GM15510 (cell line): Measurements from ENCODE around the gene CHRM1.

Experiments used
- POLR2A ChIP-seq: IDR thresholded peaks from 3 replicates; pipeline ENCODE4 v1.6.1; 2011; ENCODE audit warnings: borderline replicate concordance; ENCODE audit not compliant: insufficient read length; ENCODE audit errors: extremely low read depth

The CHRM1 gene

DNA sequence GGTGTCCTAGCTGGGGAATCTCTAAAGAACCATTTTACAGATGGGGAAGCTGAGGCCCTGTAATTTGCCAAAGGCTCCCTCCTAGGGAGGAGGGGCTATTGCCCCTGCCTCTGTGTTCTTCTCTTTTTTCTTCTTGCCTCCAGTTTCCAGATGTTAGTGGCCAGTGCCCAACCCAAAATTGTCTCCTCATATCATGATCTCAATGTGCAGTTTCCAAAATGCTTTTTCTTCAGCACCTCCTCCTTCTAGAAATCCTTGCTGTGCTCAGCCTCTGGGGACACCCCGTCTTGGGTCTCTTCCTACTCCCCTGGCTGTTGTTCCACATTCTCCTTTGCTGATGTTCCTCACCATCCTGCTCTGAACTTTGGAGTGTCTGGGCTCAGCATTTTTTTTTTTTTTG lies 9.5 kb upstream of the CHRM1 start:
- no peak for TF ChIP-seq POLR2A

DNA sequence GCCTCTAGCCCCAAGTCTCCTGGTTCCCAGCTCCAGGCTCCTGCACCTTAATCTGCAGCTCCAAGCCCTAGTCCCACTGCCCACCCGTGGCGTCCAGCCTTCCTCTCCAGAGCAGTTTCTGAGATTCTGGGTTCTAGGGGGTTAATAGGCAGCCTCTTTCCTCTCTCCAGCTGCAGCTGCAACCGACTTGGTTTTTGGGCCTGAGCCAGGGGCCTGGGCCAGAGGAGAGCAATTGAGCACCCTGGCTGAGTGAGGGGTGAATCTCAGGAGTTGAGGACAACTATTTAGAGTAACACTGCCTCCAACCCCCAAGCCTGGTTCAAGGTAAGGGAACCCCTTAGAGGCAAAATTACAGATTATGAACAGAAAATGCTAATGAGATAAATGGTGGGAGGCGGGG lies 9.0 kb upstream of the CHRM1 start:
- TF ChIP-seq POLR2A = no peak

DNA sequence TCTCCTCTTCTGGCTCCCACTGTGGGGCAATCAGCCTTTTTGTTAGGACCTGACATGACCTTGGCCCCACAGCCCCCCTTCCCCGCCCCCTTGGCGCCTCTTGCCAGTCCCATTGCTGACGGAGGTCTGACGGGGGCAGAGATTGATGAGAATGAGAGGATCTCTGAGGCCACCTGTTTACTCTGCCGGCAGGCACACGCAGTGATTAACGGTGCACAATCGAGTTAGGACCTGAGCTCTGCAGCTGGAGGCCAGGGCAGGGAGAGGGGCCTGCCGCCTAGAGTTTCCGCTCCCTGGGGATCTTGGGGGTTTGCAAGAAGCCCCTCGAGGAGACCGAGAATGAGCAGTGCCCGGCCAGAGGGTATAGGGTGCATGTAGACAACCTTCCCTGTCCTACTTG lies 6.8 kb upstream of the CHRM1 start:
- TF ChIP-seq POLR2A = no peak

DNA sequence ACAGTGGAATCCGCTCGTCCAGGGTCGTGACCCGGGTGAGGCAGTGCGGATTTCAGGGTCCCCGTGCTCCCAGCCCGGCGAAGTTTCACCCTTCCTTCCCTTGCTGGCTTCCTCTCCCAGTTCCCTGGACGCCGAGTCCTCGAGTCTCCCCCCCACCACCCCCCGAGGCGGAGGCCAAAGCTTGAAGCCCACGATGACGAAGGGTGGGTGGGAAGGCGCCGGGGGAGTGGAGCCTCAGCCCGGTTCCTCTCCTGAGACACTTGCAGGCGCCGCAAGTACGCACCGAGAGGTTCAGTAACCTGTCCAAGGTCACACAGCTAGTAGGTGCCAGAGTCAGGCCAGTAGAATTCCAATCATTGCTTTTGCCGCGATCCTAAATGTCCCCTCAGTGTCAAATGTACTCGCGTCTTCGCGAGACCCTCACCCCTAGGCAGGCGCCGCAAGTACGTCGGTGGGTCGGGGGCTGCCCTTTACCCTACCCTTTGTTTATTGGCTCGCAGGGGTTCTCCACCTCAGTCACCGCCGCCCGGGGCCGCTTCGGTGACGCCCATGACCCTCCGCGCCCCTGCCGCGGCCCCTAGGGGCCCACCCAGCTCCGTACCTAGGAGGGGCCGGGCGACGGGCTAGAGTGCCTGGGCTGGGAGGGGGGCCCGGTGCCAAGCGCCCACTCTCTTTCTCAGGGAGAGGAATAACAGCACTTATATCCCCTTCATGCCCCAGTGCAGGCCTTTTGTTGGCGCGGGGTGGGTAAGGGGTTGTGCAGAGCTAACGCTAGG lies 5.7 kb upstream of the CHRM1 start:
- no peak for TF ChIP-seq POLR2A

DNA sequence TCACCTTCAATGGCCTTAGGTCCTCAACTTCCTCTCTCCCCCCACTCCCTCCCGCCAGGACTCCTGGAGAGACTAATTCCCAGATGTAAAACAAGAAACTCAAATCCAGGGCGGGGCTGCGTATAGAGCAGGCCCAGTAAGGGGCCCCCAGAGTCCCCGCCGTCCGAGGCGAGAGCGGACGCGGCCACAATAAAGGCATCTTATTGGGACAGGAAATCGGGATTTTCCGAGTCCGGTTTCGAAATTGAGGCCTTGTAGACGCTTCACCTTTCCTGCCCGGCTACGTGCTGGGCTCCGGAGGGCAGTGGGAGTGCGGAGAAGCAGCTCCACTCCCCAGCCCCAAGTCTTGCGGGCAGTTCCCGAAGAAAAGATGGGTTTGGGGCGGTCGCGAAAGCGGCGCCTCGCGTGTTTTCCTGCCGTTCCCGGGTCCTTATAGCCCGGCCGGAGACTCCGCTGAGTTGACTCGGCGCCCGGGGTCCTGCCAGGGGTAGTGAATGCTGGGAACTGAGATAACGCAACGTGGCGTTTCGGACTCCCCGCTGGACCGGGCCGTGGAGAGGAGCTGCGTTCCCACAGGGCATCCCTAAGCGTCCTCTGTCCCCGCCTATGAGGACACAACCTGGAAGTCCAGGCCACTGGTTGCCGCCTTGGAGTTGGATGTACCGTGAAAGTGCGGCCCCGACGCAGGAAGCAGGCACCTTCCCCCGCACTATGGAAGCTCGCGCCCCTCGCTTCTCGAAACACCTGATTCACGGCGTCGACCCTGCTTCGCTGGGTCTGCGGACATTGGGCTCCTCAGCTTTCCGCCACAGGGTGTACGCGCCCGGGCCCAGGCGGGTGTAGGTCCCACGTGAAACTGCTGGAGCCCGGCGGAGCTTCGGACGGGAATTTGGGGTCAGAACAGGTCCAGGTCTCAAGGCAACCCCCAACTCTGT lies 4.8 kb upstream of the CHRM1 start:
- TF ChIP-seq POLR2A = no peak

DNA sequence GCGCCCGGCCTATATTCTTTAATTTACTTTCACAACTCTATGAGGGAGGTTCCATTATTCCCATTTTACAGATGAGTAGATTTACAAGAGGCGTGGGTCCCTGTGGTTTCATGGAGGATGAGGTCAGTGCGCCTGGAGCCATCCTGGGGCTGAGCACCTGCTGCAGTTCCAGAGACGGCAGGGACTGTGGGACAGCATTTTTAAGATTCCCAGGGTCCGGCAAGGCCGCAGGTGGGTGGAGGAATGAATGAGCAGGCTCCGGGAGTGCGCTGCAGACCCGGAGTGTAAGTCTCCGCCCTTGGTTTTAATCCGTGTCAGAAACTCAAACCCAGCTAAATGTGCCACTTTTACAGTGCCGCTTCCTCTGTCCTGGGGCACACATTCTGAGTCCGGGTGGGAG lies 4.1 kb upstream of the CHRM1 start:
- TF ChIP-seq POLR2A = no peak

DNA sequence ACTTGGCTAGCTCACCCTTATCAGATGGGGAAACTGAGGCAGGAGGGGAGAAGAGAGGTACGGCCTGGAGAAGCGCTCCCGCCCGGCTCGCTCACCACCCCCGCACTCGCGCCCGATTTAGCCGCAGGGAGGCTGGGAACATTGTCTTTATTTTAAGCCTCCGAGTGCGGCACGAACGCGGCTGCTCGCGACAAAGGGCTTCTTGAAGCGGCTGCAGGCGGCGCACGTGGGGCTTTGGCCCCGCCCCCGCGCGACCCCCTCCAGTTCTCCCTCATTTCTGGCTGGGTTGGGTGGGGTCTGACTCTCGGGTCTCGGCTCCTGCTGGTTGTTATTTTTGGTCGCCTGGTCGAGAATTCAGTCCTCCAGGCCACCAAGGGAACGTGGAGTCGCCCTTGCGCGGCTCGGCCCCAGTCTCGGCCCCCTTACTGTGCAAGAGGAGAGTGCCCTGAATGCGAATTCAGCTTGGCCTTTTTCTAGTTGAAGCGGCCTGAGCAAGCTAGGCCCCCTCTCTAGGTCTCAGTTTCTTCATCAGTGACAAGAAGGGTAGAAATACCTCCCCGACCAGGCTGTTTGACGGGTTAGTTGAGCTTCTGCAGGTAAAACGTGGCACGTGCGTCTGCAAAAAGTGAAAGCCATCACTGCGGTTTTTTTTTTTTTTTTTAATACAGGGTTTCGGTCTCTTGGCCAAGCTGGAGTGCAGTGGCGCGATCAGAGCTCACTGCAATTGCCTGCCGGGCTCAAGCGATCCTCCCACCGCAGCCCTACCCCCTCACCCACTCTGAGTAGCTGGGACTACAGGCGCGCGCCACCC lies 2.6 kb upstream of the CHRM1 start:
- TF ChIP-seq POLR2A = no peak

DNA sequence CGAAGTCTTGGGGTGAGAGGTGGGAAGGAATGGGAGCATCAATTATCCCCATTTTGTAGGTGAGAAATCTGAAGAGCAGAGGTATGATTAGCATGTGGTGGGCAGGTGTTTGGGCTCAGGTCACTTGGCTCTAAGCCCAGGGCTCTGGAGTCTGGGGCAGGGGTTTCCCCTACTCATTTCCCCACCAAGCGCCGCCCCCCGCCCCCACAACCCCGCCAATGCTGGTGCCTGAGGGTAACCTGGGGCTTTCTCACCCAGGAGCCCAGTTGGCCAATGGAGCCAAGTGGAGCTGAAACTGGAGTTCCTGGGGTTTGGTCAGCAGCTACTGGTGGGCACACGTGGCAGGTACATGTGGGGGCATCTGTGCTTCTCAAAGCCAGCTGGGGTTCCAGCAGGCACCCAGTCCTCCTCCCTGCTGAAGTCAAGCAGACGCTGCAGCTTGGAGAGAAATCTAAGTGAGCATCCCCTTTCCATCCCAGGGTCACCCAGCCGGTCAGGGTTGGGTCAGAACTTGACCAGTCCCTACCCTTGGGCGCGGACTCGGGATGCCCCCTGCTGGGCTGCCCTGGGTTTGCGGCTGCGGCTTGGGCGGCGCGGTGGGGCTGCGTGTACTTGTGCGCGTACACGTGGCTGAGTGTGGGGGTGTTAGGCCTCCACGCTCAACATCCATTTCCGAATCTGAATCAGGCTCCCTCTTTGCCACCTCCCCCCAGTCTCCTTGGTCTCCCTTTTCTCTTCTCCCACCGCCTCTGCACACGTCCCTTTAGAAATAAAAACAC lies 1.7 kb upstream of the CHRM1 start:
- no peak for TF ChIP-seq POLR2A

DNA sequence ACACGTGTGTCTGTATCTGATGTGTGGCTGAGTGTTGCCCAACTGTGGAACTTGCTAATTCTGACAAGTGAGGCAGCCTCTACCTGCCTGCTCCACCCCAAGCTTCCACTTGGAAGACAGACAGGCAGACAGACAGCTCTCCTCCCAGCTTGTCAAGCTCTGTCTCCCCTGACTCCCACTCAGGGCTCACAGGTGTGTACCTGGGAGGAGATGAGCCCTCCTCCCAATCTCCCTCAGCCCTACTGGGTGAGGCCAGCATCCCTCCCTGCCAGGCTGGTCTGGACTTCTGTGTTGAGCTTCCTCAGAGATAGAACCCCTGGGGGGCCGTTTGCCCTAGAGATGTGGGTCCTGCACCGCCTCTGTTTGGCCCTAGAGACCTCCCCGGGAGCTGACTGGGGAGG lies 1.0 kb upstream of the CHRM1 start:
- no peak for TF ChIP-seq POLR2A

DNA sequence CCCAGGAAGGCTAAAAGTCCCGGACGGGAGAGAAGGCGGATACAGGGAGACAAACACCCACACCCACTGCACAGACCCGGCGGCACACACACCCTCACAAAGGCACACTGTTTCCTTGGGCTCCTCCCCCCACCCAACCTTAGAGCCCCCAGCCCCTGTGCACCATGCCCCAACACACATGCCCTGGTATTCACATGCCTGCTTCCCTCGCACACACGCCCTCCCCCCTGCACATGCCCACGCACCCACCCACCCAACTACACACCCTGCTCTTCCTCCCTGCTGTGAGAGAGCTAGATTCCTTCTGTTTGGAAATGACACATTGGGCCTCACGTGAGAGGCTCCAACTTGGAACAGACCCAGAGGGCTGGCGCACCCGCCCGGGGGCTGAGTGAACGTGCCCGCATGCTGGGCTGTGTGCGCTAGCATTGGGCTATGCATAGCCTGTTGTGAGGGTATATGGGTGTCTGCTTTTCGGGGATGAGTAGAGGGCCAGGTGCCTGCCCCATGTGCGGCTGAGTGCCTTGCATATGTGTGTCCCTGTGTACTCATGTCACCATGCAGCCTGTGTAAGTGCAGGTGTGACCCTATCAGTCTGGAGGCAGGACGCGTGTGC lies 518 bp upstream of the CHRM1 start:
- TF ChIP-seq POLR2A = no peak

DNA sequence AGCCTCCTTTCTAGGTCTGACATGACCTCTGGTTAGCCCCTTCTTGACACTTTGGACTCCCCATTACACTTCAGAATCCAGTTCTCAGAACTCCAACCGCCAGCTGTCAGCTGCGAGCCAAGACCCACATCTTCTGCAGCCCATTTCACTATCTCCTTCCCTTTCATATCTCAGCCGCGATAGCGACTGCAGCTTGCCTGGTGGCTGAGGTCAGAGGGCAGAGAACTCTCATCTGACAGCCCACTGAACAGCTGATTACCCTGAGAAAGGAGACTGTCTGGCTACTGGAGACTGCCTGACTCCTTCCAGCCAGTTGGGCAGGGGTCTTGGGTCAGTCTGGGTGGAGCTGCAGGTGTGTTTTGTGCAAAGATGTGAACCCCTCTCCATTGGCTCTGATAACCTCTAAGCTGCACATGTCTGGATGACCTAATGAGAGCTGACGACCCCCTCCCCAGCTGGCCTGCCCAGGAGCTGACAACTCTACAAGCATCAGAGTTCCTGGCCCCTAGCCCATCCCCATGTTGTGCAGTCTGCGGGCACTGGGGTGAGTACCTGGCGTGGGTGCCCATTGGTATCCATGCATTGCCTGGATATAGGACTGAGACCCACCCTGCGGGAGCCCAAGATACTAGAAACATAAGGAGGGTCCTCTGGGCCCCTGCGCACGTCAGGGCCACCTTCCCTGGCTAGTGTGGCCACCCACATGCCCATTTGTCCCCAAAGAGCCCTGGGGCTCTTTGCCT lies 1.1 kb downstream of the CHRM1 start:
- no peak for TF ChIP-seq POLR2A

DNA sequence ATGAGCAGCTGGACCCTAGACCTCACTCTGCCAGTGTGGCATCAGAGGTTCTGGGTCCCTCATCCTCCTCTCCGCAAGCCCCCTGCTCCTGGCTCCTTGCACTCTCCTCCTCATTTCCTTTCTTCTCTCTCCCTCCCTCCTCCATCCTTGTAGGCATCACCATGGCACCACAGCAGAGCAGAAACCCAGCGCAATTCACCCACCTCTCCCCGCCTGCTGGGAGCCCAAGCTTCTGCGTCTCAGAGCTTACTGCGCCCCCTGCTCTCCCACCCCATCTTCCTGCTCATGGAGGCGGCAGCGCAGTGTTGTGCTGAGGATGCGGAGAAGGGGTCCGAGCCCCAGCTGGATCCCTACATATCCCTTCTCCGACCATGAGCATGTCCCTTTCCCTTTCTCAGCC lies 1.7 kb downstream of the CHRM1 start:
- TF ChIP-seq POLR2A = no peak

DNA sequence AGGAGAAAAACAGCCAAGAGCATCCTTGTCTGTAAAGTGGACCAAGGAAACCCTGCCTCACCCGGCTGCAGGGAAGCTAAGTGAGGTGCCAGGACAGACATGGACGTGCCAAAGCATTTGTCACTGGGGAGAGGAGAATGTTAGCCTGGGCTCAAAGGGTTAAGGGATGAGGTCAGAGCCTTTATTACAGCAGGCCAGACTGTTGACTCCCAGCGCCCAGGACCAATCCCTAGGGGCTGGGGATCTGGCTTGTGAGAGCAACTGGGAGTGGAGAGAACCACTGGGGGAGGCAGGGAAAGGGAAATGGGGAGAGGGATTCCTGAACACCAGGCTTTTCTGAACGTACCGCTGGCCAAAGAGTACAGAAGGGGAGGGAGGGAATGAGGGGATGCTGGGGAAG lies 2.6 kb downstream of the CHRM1 start:
- no peak for TF ChIP-seq POLR2A
